HEK293 (cell line): ENCODE measurements around the gene B4GALT2.

Experiments
- CTCF ChIP-seq: fragments of 450-650 bp; formaldehyde crosslinking; IDR thresholded peaks from 2 replicates; pipeline ENCODE4 v1.5.1; 2016; ENCODE audit warnings: missing biosample characterization, missing genetic modification characterization
- HOXA7 ChIP-seq: sonication (generic); formaldehyde crosslinking; IDR thresholded peaks from 2 replicates; pipeline ENCODE4 v1.8.1; 2022; ENCODE audit warnings: missing genetic modification reagents, borderline replicate concordance
- PRDM1 ChIP-seq: fragments of 450-650 bp; formaldehyde crosslinking; IDR thresholded peaks from 2 replicates; pipeline ENCODE4; 2016; ENCODE audit warnings: missing biosample characterization, missing genetic modification characterization
- ZFP3 ChIP-seq: fragments of 450-650 bp; formaldehyde crosslinking; IDR thresholded peaks from 2 replicates; pipeline ENCODE4 v1.5.1; 2016; ENCODE audit warnings: low read depth, missing biosample characterization, missing genetic modification characterization
- ZFP37 ChIP-seq: fragments of 450-650 bp; formaldehyde crosslinking; IDR thresholded peaks from 2 replicates; pipeline ENCODE4 v1.5.1; 2016; ENCODE audit warnings: missing biosample characterization, missing genetic modification characterization
- ZNF335 ChIP-seq: fragments of 450-650 bp; formaldehyde crosslinking; conservative IDR thresholded peaks from 2 replicates; pipeline ENCODE4 v1.5.1; 2016; ENCODE audit warnings: missing biosample characterization, missing genetic modification characterization
- ZNF354C ChIP-seq: fragments of 450-650 bp; formaldehyde crosslinking; IDR thresholded peaks from 2 replicates; pipeline ENCODE4 v1.5.1; 2016; ENCODE audit warnings: missing biosample characterization, missing genetic modification characterization, low read depth, borderline replicate concordance
- ZNF391 ChIP-seq: fragments of 450-650 bp; formaldehyde crosslinking; IDR thresholded peaks from 2 replicates; pipeline ENCODE4 v1.5.1; 2016; ENCODE audit warnings: low read depth, missing biosample characterization, missing genetic modification characterization, borderline replicate concordance
- ZNF510 ChIP-seq: fragments of 450-650 bp; formaldehyde crosslinking; IDR thresholded peaks from 2 replicates; pipeline ENCODE4 v1.5.1; 2018; ENCODE audit warnings: mild to moderate bottlenecking, missing genetic modification characterization, missing biosample characterization; ENCODE audit not compliant: insufficient replicate concordance
- ZNF555 ChIP-seq: fragments of 450-650 bp; formaldehyde crosslinking; conservative IDR thresholded peaks from 2 replicates; pipeline ENCODE4 v1.5.1; 2017; ENCODE audit warnings: missing biosample characterization, mild to moderate bottlenecking, missing genetic modification characterization, inconsistent platforms
- ZNF785 ChIP-seq: fragments of 450-650 bp; formaldehyde crosslinking; IDR thresholded peaks from 2 replicates; pipeline ENCODE4 v1.5.1; 2016; ENCODE audit warnings: missing biosample characterization, missing genetic modification characterization
- ZNF843 ChIP-seq: fragments of 450-650 bp; formaldehyde crosslinking; IDR thresholded peaks from 2 replicates; pipeline ENCODE4 v1.5.1; 2016; ENCODE audit warnings: missing biosample characterization, missing genetic modification characterization
- TF ChIP-seq, protein P1 (sequence below): fragments of 450-650 bp; formaldehyde crosslinking; IDR thresholded peaks from 2 replicates; pipeline ENCODE4 v1.5.1; 2016; ENCODE audit warnings: missing biosample characterization, missing genetic modification characterization

DNA sequence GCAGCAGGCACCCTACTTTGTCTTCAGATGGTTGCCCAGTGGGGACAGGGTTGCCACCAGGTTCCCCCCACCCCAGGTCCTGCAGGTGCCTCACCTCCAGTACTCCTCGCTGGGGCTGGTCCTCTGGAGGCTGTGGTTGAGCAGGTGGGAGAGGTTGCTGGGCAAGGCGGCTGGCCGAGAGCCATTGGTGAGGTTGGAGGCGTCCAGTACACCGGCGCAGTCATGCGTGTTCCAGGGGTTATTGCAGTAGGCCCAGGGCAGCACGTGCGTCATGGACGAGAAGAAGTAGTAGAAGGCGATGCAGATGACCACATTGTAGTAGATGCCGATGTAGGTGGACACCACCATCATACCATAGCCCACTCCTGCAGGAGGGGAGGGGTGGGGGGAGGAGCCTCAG, 29.2 kb downstream of the B4GALT2 start:
- TF ChIP-seq ZNF335 (tag by site-specific recombination) (no peak), CTCF (no peak), ZNF391 (tag by site-specific recombination) (no peak), ZNF354C (tag by site-specific recombination) (no peak), ZFP37 (tag by site-specific recombination) (no peak), ZNF510 (tag by site-specific recombination) (no peak), PRDM1 (no peak), HOXA7 (CRISPR knock-in tag) (no peak), ZNF843 (tag by site-specific recombination) (no peak), ZNF555 (tag by site-specific recombination) (no peak), ZFP3 (no peak), ZNF785 (no peak)
- TF ChIP-seq, protein P1, sequence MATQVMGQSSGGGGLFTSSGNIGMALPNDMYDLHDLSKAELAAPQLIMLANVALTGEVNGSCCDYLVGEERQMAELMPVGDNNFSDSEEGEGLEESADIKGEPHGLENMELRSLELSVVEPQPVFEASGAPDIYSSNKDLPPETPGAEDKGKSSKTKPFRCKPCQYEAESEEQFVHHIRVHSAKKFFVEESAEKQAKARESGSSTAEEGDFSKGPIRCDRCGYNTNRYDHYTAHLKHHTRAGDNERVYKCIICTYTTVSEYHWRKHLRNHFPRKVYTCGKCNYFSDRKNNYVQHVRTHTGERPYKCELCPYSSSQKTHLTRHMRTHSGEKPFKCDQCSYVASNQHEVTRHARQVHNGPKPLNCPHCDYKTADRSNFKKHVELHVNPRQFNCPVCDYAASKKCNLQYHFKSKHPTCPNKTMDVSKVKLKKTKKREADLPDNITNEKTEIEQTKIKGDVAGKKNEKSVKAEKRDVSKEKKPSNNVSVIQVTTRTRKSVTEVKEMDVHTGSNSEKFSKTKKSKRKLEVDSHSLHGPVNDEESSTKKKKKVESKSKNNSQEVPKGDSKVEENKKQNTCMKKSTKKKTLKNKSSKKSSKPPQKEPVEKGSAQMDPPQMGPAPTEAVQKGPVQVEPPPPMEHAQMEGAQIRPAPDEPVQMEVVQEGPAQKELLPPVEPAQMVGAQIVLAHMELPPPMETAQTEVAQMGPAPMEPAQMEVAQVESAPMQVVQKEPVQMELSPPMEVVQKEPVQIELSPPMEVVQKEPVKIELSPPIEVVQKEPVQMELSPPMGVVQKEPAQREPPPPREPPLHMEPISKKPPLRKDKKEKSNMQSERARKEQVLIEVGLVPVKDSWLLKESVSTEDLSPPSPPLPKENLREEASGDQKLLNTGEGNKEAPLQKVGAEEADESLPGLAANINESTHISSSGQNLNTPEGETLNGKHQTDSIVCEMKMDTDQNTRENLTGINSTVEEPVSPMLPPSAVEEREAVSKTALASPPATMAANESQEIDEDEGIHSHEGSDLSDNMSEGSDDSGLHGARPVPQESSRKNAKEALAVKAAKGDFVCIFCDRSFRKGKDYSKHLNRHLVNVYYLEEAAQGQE (tag by site-specific recombination) = no peak
